Psoas muscle (tissue), 8 donors: Measurements from ENCODE around the gene DCAF5. TPM values are rescaled to one million over a fixed set of nuclear protein-coding genes. Genes with fewer than 3 reads are reported as not detected.

Source experiments
- ATAC-seq, 4 donors: fragments of 200-7000 bp; cut with Tn5 transposase; one replicate each; pipeline ENCODE4 v1.9.1; 2020; ENCODE audit warnings: moderate library complexity in 3 of 4, mild to moderate bottlenecking in 2 of 4
- DNase-seq, 2 donors: peaks; one replicate each; pipeline ENCODE4 v3.0.0-alpha.2; 2020
- H3K27ac ChIP-seq: fragments of 200-600 bp; one replicate; pipeline ENCODE4 v1.8.0; 2022
- H3K27me3 ChIP-seq, 3 donors: fragments of 200-600 bp in 1 of 3; one replicate each; pipeline versions ENCODE4 v1.6.1 to v1.8.0; 2013 to 2022; ENCODE audit warnings: low read length in 2 of 3, mild to moderate bottlenecking in 2 of 3, moderate library complexity in 1 of 3; ENCODE audit not compliant: insufficient read depth in 3 of 3
- H3K36me3 ChIP-seq, 2 donors: fragments of 200-600 bp in 1 of 2; one replicate each; pipeline versions ENCODE4 v1.6.1 to v1.8.0; 2013 to 2022; ENCODE audit warnings: low read depth in 1 of 2, mild to moderate bottlenecking in 1 of 2, moderate library complexity in 1 of 2; ENCODE audit not compliant: insufficient read depth in 1 of 2
- H3K4me1 ChIP-seq: fragments of 200-600 bp; one replicate; pipeline ENCODE4 v1.8.0; 2022
- H3K4me3 ChIP-seq: fragments of 200-600 bp; one replicate; pipeline ENCODE4 v1.8.0; 2022; ENCODE audit warnings: mild to moderate bottlenecking
- H3K9me3 ChIP-seq: fragments of 200-600 bp; one replicate; pipeline ENCODE4 v1.8.0; 2022
- WGBS, 3 donors: extraction: QIAGEN DNeasy Blood & Tissue Kit; methylation state at CpG; one replicate each; pipeline versions ENCODE4 v1.1.6 to v1.1.7; 2013; 5-methylcytosine and 5-hydroxymethylcytosine counted together
- intact Hi-C, 2 donors: fragments of 100-400 bp; cut with DNase I; formaldehyde crosslinking; loops; one replicate each; pipeline versions ENCODE4 v1.11.0 to v1.14.2; 2022
- polyA plus RNA-seq, 3 donors: library from polyadenylated mRNA; stranded (reverse); fragments of 200-250 nt; gene quantifications; one replicate each; pipeline ENCODE4 v1.2.3, GENCODE V29; 2013
- total RNA-seq, 4 donors: library from RNA; stranded (reverse); fragmentation: NEBNext Ultra II Directional in 2 of 4; extraction: Animal tissue kit (Norgen Biotek cat#: 25700) in 2 of 4; gene quantifications; one replicate each; pipeline versions ENCODE4 v1.2.1 to v1.2.4, GENCODE V29; 2021 to 2023
- TF ChIP-seq, protein P1 (sequence below): fragments of 200-600 bp; IDR thresholded peaks from one replicate; pipeline ENCODE4 v1.8.0; 2022; ENCODE audit warnings: antibody characterized with exemption
- donor health status: healthy with polysubstance abuse.
- donor health status: DM: no; HTN: no; CAD: no; lungs with moderate emphysema.
- donor health status: Bipolar disorder and iron deficiency.
- donor health status: healthy.
- donor health status: DM: yes; HTN: yes; CAD: no.
- donor health status: DM: no; HTN: no; CAD: no.
- donor health status: DM: no; HTN: no; CAD: no.
- donor health status: DM: yes; HTN: yes; CAD: no.

The DCAF5 gene
- total and polyA plus RNA-seq, 7 donors, result 9.1 to 86.3 (median 74.7) TPM

DNA sequence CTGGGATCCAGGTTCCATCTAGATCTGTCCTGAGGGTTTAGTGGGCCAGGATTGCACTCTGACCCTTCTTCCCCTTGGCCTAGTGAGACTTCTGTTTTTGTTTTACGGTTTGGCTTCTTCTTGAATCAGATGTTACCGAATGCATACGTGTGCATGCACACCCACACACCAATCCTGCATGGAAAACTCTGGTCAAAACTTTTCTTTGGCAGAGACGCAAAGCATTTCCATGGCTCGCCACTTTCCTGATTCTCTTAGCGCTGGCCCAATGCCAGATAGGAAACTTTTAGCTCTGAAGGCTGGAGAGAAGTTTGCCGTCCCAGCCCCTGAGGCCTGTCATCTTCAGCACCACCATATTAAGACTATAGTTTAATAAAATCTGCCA is 106.5 kb downstream of the DCAF5 start:
- H3K4me1 ChIP-seq, result peaks cover 63% of the 10 kb centered on the region
- TF ChIP-seq, protein P1, sequence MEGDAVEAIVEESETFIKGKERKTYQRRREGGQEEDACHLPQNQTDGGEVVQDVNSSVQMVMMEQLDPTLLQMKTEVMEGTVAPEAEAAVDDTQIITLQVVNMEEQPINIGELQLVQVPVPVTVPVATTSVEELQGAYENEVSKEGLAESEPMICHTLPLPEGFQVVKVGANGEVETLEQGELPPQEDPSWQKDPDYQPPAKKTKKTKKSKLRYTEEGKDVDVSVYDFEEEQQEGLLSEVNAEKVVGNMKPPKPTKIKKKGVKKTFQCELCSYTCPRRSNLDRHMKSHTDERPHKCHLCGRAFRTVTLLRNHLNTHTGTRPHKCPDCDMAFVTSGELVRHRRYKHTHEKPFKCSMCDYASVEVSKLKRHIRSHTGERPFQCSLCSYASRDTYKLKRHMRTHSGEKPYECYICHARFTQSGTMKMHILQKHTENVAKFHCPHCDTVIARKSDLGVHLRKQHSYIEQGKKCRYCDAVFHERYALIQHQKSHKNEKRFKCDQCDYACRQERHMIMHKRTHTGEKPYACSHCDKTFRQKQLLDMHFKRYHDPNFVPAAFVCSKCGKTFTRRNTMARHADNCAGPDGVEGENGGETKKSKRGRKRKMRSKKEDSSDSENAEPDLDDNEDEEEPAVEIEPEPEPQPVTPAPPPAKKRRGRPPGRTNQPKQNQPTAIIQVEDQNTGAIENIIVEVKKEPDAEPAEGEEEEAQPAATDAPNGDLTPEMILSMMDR, result no peak
- intact Hi-C loops, result no loop called here
- H3K27ac ChIP-seq, result peak overlapping the region; percentile 73
- DNase-seq (no peak), ATAC-seq (peak in 1 of 4 donors; percentile 7)
- H3K27me3 ChIP-seq, result peaks cover 0 to 11% (median 0%) of the 10 kb centered on the region in 3 donors
- no peaks in the 10 kb centered on the region for H3K36me3 ChIP-seq
- no peak overlapping the region for H3K4me3 ChIP-seq
- H3K9me3 ChIP-seq, result no peaks in the 10 kb centered on the region
- WGBS, 3 donors, result 34 to 38% (median 35%) methylated on average over 7 of the region's 7 CpGs

DNA sequence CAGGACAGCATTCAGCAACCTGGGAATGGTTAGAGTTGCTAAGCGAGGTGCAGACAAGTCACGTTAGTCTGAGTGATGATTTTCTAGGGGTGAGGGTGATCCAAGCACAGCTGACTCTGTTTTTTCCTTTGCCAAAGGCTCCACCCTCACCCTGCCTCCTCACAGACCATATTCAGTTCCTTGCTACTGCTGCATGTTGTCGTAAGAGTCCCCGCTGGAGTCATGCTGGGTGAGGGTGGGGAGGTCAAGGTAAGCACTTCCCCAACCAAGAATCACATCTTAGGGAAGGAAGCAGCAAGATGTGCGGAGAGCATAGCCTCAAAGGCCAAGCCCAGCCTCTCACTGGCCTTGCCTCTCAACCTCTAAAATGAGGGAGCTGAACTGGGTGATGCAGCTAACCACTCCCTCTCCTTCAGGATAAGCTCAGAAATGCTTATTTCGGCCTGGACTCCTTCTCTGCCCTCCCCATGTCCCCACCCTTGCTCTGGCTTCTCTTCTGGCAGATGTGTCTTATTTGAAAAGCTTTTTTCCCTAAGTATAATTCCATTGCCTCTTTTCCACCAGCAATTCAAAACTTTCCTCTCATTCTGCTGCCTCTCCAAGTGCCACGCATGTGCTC is 107.0 kb downstream of the DCAF5 start:
- WGBS, 3 donors, result 38 to 45% (median 44%) methylated on average over 7 of the region's 7 CpGs
- no peak for DNase-seq
- Histone ChIP-seq H3K27me3 (peaks cover 0 to 11% (median 0%) of the 10 kb centered on the region in 3 donors), H3K4me1 (peaks cover 58% of the 10 kb centered on the region), H3K36me3 (no peaks in the 10 kb centered on the region), H3K9me3 (no peaks in the 10 kb centered on the region), H3K4me3 (no peak overlapping the region), H3K27ac (peak overlapping the region; percentile 73)
- intact Hi-C loops, result no loop called here
- peak in 1 of 4 donors; percentile 12 for ATAC-seq
- TF ChIP-seq, protein P1, result no peak

- H3K27ac ChIP-seq, result peak overlapping the region; percentile 73
- intact Hi-C loops, result no loop called here
- ATAC-seq (peak in 3 of 4 donors; percentile 22 to 33 (median 29)), DNase-seq (peak; percentile 53 to 57)
- H3K27me3 ChIP-seq, result peaks cover 0 to 11% (median 0%) of the 10 kb centered on the region in 3 donors
- H3K4me3 ChIP-seq, result no peak overlapping the region
- no peaks in the 10 kb centered on the region for H3K9me3 ChIP-seq
- WGBS, 3 donors, result 20 to 24% (median 24%) methylated on average over 6 of the region's 6 CpGs
- peaks cover 50% of the 10 kb centered on the region for H3K4me1 ChIP-seq
- H3K36me3 ChIP-seq, result no peaks in the 10 kb centered on the region
- TF ChIP-seq, protein P1, result no peak
These were observed 107.9 kb downstream of the DCAF5 start for GRCh38 chr14:69044965-69045555.

GRCh38 chr14:69044296-69044695 is 108.6 kb downstream of the DCAF5 start:
- Histone ChIP-seq H3K27ac (peak overlapping the region; percentile 73), H3K4me3 (no peak overlapping the region), H3K9me3 (no peaks in the 10 kb centered on the region), H3K4me1 (peaks cover 42% of the 10 kb centered on the region), H3K27me3 (peaks cover 0 to 11% (median 0%) of the 10 kb centered on the region in 3 donors), H3K36me3 (no peaks in the 10 kb centered on the region)
- ATAC-seq, result no peak
- DNase-seq, result no peak
- intact Hi-C loops, result no loop called here
- TF ChIP-seq, protein P1, result no peak
- WGBS, 3 donors, result 81 to 89% (median 83%) methylated on average over 2 of the region's 2 CpGs
